H1 (cell line): Measurements from ENCODE around the gene KIF15. TPM values are rescaled to one million over a fixed set of nuclear protein-coding genes. Genes with fewer than 3 reads are reported as not detected.

ENCODE experiments used
- CTCF ChIA-PET: fragments of 300-600 bp; sonication (Branson Sonifier 250); formaldehyde crosslinking; loops from one replicate; lab custom pipeline; 2021; ENCODE audit not compliant: partially characterized antibody; lab: Charles Lee
- POLR2A ChIA-PET: fragments of 300-600 bp; sonication (Branson Sonifier 250); formaldehyde crosslinking; loops from one replicate; lab custom pipeline; 2021; ENCODE audit warnings: inconsistent platforms; ENCODE audit not compliant: partially characterized antibody; lab: Charles Lee
- DNase-seq, 2 experiments: peaks; one replicate each; pipeline versions ENCODE4 v3.0.0 to v3.0.0-alpha.2; 2010 to 2022; ENCODE audit warnings: low spot score in 2 of 2, low read depth in 1 of 2, mixed read lengths in 1 of 2
- FAIRE-seq: peaks from 2 replicates; lab custom pipeline; 2011; peaks lifted over from hg19 to GRCh38; lab: Jason Lieb, UNC
- H2AFZ ChIP-seq: 2 replicates; pipeline ENCODE4 v1.8.1; 2012; ENCODE audit warnings: low read length, inconsistent platforms
- H2AK5ac ChIP-seq: 2 replicates; pipeline ENCODE4 v1.6.1; 2013; ENCODE audit warnings: low read depth, low read length
- H2BK120ac ChIP-seq: replicated peaks from 2 replicates; pipeline ENCODE3; 2013; ENCODE audit warnings: low read depth, low read length, inconsistent platforms
- H2BK12ac ChIP-seq: 2 replicates; pipeline ENCODE4 v1.6.1; 2013; ENCODE audit warnings: low read depth, low read length
- H2BK15ac ChIP-seq: 2 replicates; pipeline ENCODE4 v1.6.1; 2013; ENCODE audit warnings: low read length
- H2BK20ac ChIP-seq: 2 replicates; pipeline ENCODE4 v1.6.1; 2013; ENCODE audit warnings: low read length
- H2BK5ac ChIP-seq: 2 replicates; pipeline ENCODE4 v1.6.1; 2013; ENCODE audit warnings: low read depth, low read length
- H3K14ac ChIP-seq: 2 replicates; pipeline ENCODE4 v1.6.1; 2013; ENCODE audit warnings: inconsistent platforms; ENCODE audit not compliant: insufficient read length
- H3K18ac ChIP-seq: 2 replicates; pipeline ENCODE4 v1.6.1; 2013; ENCODE audit warnings: low read length; ENCODE audit errors: extremely low read depth
- H3K23ac ChIP-seq: 2 replicates; pipeline ENCODE4 v1.6.1; 2013; ENCODE audit warnings: inconsistent platforms; ENCODE audit not compliant: insufficient read length
- H3K23me2 ChIP-seq: 2 replicates; pipeline ENCODE4 v1.6.1; 2013; ENCODE audit warnings: low read depth, low read length
- H3K27ac ChIP-seq: 2 replicates; pipeline ENCODE4 v1.6.1; 2011; ENCODE audit warnings: low read depth, low read length, inconsistent platforms
- H3K27me3 ChIP-seq, 4 experiments: replicated peaks in 1 of 4; 1 replicate in 1 of 4; 2 replicates in 3 of 4; pipeline versions ENCODE4 v1.6.1 to v1.8.1; 2011 to 2013; ENCODE audit warnings: low read length in 3 of 4, mild to moderate bottlenecking in 3 of 4, inconsistent platforms in 2 of 4, mixed read lengths in 2 of 4, moderate library complexity in 1 of 4; ENCODE audit not compliant: control insufficient read depth in 3 of 4, insufficient read depth in 3 of 4; ENCODE audit errors: extremely low read depth in 1 of 4
- H3K36me3 ChIP-seq, 4 experiments: 2 replicates each; pipeline versions ENCODE4 v1.6.1 to v1.8.1; 2011 to 2013; ENCODE audit warnings: mild to moderate bottlenecking in 4 of 4, low read length in 3 of 4, moderate library complexity in 2 of 4, control low read depth in 1 of 4, inconsistent platforms in 1 of 4; ENCODE audit not compliant: insufficient read depth in 4 of 4, control insufficient read depth in 2 of 4
- H3K4ac ChIP-seq: replicated peaks from 2 replicates; pipeline ENCODE3; 2013; ENCODE audit warnings: low read length, low read depth, mixed read lengths, inconsistent platforms; ENCODE audit not compliant: insufficient read length
- H3K4me1 ChIP-seq, 4 experiments: replicated peaks in 1 of 4; 1 replicate in 1 of 4; 2 replicates in 3 of 4; pipeline versions ENCODE4 v1.6.1 to v1.8.1; 2011 to 2013; ENCODE audit warnings: low read length in 3 of 4, inconsistent platforms in 2 of 4, mixed read lengths in 1 of 4; ENCODE audit not compliant: insufficient read depth in 4 of 4, control insufficient read depth in 3 of 4
- H3K4me2 ChIP-seq, 2 experiments: 2 replicates each; pipeline versions ENCODE4 v1.6.1 to v1.8.1; 2011 to 2013; ENCODE audit warnings: low read depth in 2 of 2, low read length in 2 of 2, control low read depth in 1 of 2, inconsistent platforms in 1 of 2, mild to moderate bottlenecking in 1 of 2; ENCODE audit not compliant: insufficient read depth in 1 of 2
- H3K4me3 ChIP-seq, 4 experiments: fragments of 200-600, 300-600 bp in 1 of 4; sonication (generic), shearing (Covaris generic), sonication (Bioruptor Twin) in 1 of 4; 2 replicates each; pipeline versions ENCODE4 v1.5.1 to v1.8.1; 2011 to 2016; ENCODE audit warnings: low read length in 4 of 4, low read depth in 3 of 4, control low read depth in 2 of 4, inconsistent platforms in 2 of 4, mild to moderate bottlenecking in 2 of 4, mixed read lengths in 1 of 4, moderate library complexity in 1 of 4; ENCODE audit not compliant: insufficient read depth in 2 of 4; ENCODE audit errors: extremely low read depth in 1 of 4
- H3K56ac ChIP-seq: replicated peaks from 2 replicates; pipeline ENCODE3; 2013; ENCODE audit warnings: low read depth, mild to moderate bottlenecking, mixed read lengths, low read length, inconsistent platforms; ENCODE audit not compliant: insufficient read length
- H3K79me1 ChIP-seq: 2 replicates; pipeline ENCODE4 v1.6.1; 2013; ENCODE audit warnings: low read depth, low read length, control low read depth
- H3K79me2 ChIP-seq, 2 experiments: 2 replicates each; pipeline versions ENCODE4 v1.6.1 to v1.8.1; 2012 to 2013; ENCODE audit warnings: low read length in 2 of 2, mild to moderate bottlenecking in 2 of 2, inconsistent platforms in 1 of 2; ENCODE audit not compliant: insufficient read depth in 2 of 2, control insufficient read depth in 1 of 2
- H3K9ac ChIP-seq, 4 experiments: replicated peaks in 1 of 4; 1 replicate in 1 of 4; 2 replicates in 3 of 4; pipeline versions ENCODE4 v1.6.1 to v1.8.1; 2011 to 2013; ENCODE audit warnings: low read depth in 3 of 4, low read length in 3 of 4, control low read depth in 2 of 4, mild to moderate bottlenecking in 2 of 4, moderate library complexity in 2 of 4, inconsistent platforms in 1 of 4; ENCODE audit errors: extremely low read depth in 1 of 4
- H3K9me3 ChIP-seq, 2 experiments: 2 replicates each; pipeline versions ENCODE4 v1.6.1 to v1.8.1; 2012 to 2013; ENCODE audit warnings: mild to moderate bottlenecking in 2 of 2, moderate library complexity in 2 of 2, control low read depth in 1 of 2, inconsistent platforms in 1 of 2, low read depth in 1 of 2, low read length in 1 of 2, mixed read lengths in 1 of 2; ENCODE audit not compliant: insufficient read depth in 2 of 2
- H4K20me1 ChIP-seq, 2 experiments: replicated peaks in 1 of 2; 2 replicates each; pipeline versions ENCODE3 to v1.8.1; 2011 to 2013; ENCODE audit warnings: inconsistent platforms in 2 of 2, low read length in 2 of 2, mild to moderate bottlenecking in 1 of 2; ENCODE audit not compliant: insufficient read depth in 2 of 2, control insufficient read depth in 1 of 2
- H4K5ac ChIP-seq: 2 replicates; pipeline ENCODE4 v1.6.1; 2013; ENCODE audit warnings: low read length, low read depth, mixed read lengths, inconsistent platforms; ENCODE audit not compliant: insufficient read length
- H4K8ac ChIP-seq: 2 replicates; pipeline ENCODE4 v1.8.0; 2013; ENCODE audit warnings: mild to moderate bottlenecking, moderate library complexity, low read length, inconsistent platforms; ENCODE audit not compliant: insufficient read depth; ENCODE audit errors: extremely low read depth
- H4K91ac ChIP-seq: replicated peaks from 2 replicates; pipeline ENCODE3; 2013; ENCODE audit warnings: low read length, mixed read lengths, inconsistent platforms; ENCODE audit not compliant: insufficient read length
- EZH2 ChIP-seq: fragments of 200-600 bp; sonication (generic); IDR thresholded peaks from 2 replicates; pipeline ENCODE4 v1.7.1; 2012; ENCODE audit warnings: low read depth, mild to moderate bottlenecking, moderate library complexity, low read length, inconsistent platforms; ENCODE audit not compliant: severe bottlenecking
- FOSL1 ChIP-seq: IDR thresholded peaks from 2 replicates; pipeline ENCODE4 v1.6.1; 2011; ENCODE audit warnings: mild to moderate bottlenecking, low read depth, low read length, moderate library complexity; ENCODE audit not compliant: insufficient read depth
- GTF2F1 ChIP-seq: IDR thresholded peaks from 2 replicates; pipeline ENCODE4 v1.6.1; 2012; ENCODE audit warnings: low read depth, low read length, improper control_type of control experiment, borderline replicate concordance
- HDAC2 ChIP-seq, 2 experiments: fragments of 300-600 bp in 1 of 2; sonication (generic) in 1 of 2; IDR thresholded peaks; 2 replicates each; pipeline ENCODE4 v1.6.1; 2011 to 2012; ENCODE audit warnings: low read depth in 2 of 2, low read length in 2 of 2, mild to moderate bottlenecking in 2 of 2, moderate library complexity in 2 of 2, borderline replicate concordance in 1 of 2, inconsistent platforms in 1 of 2
- KDM4A ChIP-seq: IDR thresholded peaks from one replicate; pipeline ENCODE4 v1.7.1; 2012; ENCODE audit warnings: low read depth, mild to moderate bottlenecking, moderate library complexity, low read length, inconsistent platforms; ENCODE audit not compliant: severe bottlenecking
- POLR2AphosphoS5 ChIP-seq: IDR thresholded peaks from 2 replicates; pipeline ENCODE4 v1.6.1; 2011; ENCODE audit warnings: low read depth, low read length
- RAD21 ChIP-seq, 2 experiments: IDR thresholded peaks in 1 of 2; conservative IDR thresholded peaks in 1 of 2; 2 replicates each; pipeline ENCODE4 v1.6.1; 2011; ENCODE audit warnings: low read depth in 2 of 2, low read length in 2 of 2, improper control_type of control experiment in 1 of 2, inconsistent platforms in 1 of 2, mild to moderate bottlenecking in 1 of 2, moderate library complexity in 1 of 2
- RFX5 ChIP-seq: IDR thresholded peaks from 2 replicates; pipeline ENCODE4 v1.6.1; 2011; ENCODE audit warnings: low read depth, low read length, improper control_type of control experiment, borderline replicate concordance
- SP2 ChIP-seq: IDR thresholded peaks from 2 replicates; pipeline ENCODE4 v1.6.1; 2012; ENCODE audit warnings: mild to moderate bottlenecking, low read length, inconsistent platforms
- SRF ChIP-seq: IDR thresholded peaks from 2 replicates; pipeline ENCODE4 v1.6.1; 2011; ENCODE audit warnings: mild to moderate bottlenecking, low read depth, low read length, moderate library complexity
- TBP ChIP-seq: IDR thresholded peaks from 2 replicates; pipeline ENCODE4 v1.6.1; 2011; ENCODE audit warnings: low read depth, low read length, improper control_type of control experiment
- TEAD4 ChIP-seq: IDR thresholded peaks from 2 replicates; pipeline ENCODE4 v1.6.1; 2012; ENCODE audit warnings: low read depth, low read length, inconsistent platforms, mixed read lengths
- WGBS, 2 experiments: shearing (Covaris generic) in 1 of 2; methylation state at CpG; one replicate each; pipeline versions ENCODE4 v1.1.6 to v1.1.7; 2013 to 2015; ENCODE audit warnings: low lambda C conversion rate in 2 of 2, mixed read lengths in 2 of 2, inconsistent platforms in 1 of 2, low coverage in 1 of 2, missing lambda C conversion rate in 1 of 2; ENCODE audit not compliant: insufficient replicate concordance in 2 of 2, insufficient coverage in 1 of 2, insufficient read length in 1 of 2; ENCODE audit errors: extremely low coverage in 1 of 2, missing lambda C conversion rate in 1 of 2; 5-methylcytosine and 5-hydroxymethylcytosine counted together
- polyA plus RNA-seq, 7 experiments: library from polyadenylated mRNA; depleted of rRNA in 3 of 7; stranded (reverse) in 5 of 7; unstranded in 2 of 7; fragments of >200 nt in 5 of 7; fragments of 200-250 nt in 2 of 7; gene quantifications; 1 replicate in 5 of 7; 2 replicates in 1 of 7; 4 replicates in 1 of 7; pipeline versions ENCODE4 v1.2.1 to v1.2.3, GENCODE V29; 2011 to 2013; ENCODE audit warnings: missing spikeins in 2 of 7, mixed read lengths in 2 of 7
- total RNA-seq: library from RNA; stranded (reverse); fragmentation: NEBNext Ultra II Directional; extraction: Animal tissue kit (Norgen Biotek cat#: 25700); gene quantifications from 2 replicates; pipeline ENCODE4 v1.2.1, GENCODE V29; 2021

The KIF15 gene
- total and polyA plus RNA-seq, 2 of the 8 experiments (the other 6 are each of a cell fraction or from before 2014, with no cell fraction given) = 4.2 to 25.5 TPM

- ChIA-PET CTCF (interaction anchor here (0.7 kb wide), 1 partner anchor 22 kb away, joined by 3 read pairs; no protein-coding TSS in a partner anchor), POLR2A (no interaction called here)
- Histone ChIP-seq H3K9me3 (no peaks in the 10 kb centered on the region), H3K27ac (no peak overlapping the region), H2BK12ac (no peak overlapping the region), H2BK20ac (no peak overlapping the region), H4K91ac (no peak overlapping the region), H3K56ac (no peak overlapping the region), H3K4ac (no peak overlapping the region), H3K79me2 (no peaks in the 10 kb centered on the region), H2BK15ac (no peak overlapping the region), H3K9ac (no peak overlapping the region), H3K23me2 (no peaks in the 10 kb centered on the region; the same call in 1 of the 2 replicates), H3K23ac (no peak overlapping the region), H3K14ac (no peak overlapping the region), H2AFZ (no peak overlapping the region), H4K20me1 (no peaks in the 10 kb centered on the region), H3K4me3 (no peak overlapping the region), H4K8ac (no peak overlapping the region), H3K27me3 (no peaks in the 10 kb centered on the region), H2AK5ac (no peak overlapping the region), H2BK5ac (no peak overlapping the region; the same call in 1 of the 2 replicates), H3K4me2 (no peak overlapping the region), H2BK120ac (no peak overlapping the region), H3K18ac (no peak overlapping the region), H3K36me3 (no peaks in the 10 kb centered on the region), H4K5ac (no peak overlapping the region), H3K79me1 (no peaks in the 10 kb centered on the region; the same call in 1 of the 2 replicates), H3K4me1 (peaks cover 0 to 5% (median 3%) of the 10 kb centered on the region in 4 experiments; a peak in 3 of 7 replicates)
- no peak for FAIRE-seq
- no peak for TF ChIP-seq TBP
- no peak for TF ChIP-seq POLR2AphosphoS5
- no peak for TF ChIP-seq FOSL1
- no peak for TF ChIP-seq HDAC2 (IDR thresholded peaks at IDR 0.05; ENCODE audit: borderline replicate concordance in 1 of 2, low read depth in 2 of 2, low read length in 2 of 2)
- TF ChIP-seq SP2 = no peak
- TF ChIP-seq TEAD4 = no peak
- TF ChIP-seq EZH2 = no peak
- no peak for TF ChIP-seq SRF
- TF ChIP-seq GTF2F1 = no peak
- no peak for TF ChIP-seq RAD21 (IDR thresholded peaks at IDR 0.05 in 1 of 2, conservative IDR thresholded peaks at IDR 0.05 in 1 of 2; ENCODE audit: low read depth in 2 of 2, low read length in 2 of 2)
- TF ChIP-seq RFX5 = no peak
- no peak for TF ChIP-seq KDM4A
- WGBS, 2 experiments = 72% methylated on average over 2 of the region's 2 CpGs; no CpG with 5 or more reads in 1 of the 2 experiments
- DNase-seq = no peak
Measured at GRCh38 chr3:44893097-44893496, 131.5 kb downstream of the KIF15 start.
